ENCODE results near the gene IQGAP2.

The IQGAP2 gene

DNA sequence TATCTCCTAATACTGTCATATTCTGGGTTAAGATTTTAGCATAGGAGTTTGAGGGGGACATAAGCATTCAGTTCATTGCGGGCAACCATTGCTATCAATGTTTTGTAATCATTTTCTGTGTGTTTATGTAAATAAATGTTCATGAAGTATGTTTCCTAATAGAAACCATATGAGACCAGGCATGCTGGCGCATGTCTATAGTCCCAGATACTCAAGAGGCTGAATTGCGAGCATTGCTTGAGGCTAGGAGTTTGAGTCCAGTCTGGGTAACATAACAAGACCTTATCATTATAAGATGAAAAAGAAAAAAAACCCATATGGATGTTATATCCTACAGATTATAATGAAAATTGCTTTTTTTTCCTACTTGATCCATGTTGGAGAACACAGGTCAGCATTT lies 129.0 kb downstream of the IQGAP2 start:
- H3K27ac ChIP-seq (ENCODE audit: low read depth, low read length): no peak overlapping the region
- H3K36me3 ChIP-seq (ENCODE audit: control insufficient read depth, insufficient read depth, low read length): no peaks in the 10 kb centered on the region
- H3K4me3 ChIP-seq (ENCODE audit: low read length): no peak overlapping the region
- no peaks in the 10 kb centered on the region for H3K4me1 ChIP-seq (ENCODE audit: control insufficient read depth, insufficient read depth, low read length)
- H3K9ac ChIP-seq (ENCODE audit: low read length): no peak overlapping the region
- no peaks in the 10 kb centered on the region for H3K27me3 ChIP-seq (ENCODE audit: control insufficient read depth, insufficient read depth, low read length)

DNA sequence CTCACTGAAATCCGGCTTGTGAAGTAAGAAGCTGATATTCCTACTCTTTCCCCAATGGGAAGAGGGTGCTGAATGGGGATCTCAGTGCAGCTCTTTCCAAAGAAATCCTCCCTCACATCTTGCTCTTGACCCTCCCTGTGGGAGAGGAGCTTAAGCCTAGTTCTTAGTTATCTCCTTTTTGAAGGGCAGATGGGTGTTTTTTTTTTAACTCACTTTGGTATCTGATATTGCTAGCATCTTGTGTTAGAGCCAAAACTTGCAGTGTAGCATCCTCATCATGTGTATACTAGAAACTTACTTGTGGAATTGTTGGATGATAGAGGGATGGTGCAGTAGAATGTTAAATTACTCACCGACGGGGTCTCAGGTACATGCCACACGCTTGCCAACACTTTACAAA lies 129.9 kb downstream of the IQGAP2 start:
- Histone ChIP-seq H3K9ac (ENCODE audit: low read length) (no peak overlapping the region), H3K4me3 (ENCODE audit: low read length) (no peak overlapping the region), H3K27ac (ENCODE audit: low read depth, low read length) (no peak overlapping the region), H3K27me3 (ENCODE audit: control insufficient read depth, insufficient read depth, low read length) (no peaks in the 10 kb centered on the region), H3K4me1 (ENCODE audit: control insufficient read depth, insufficient read depth, low read length) (no peaks in the 10 kb centered on the region), H3K36me3 (ENCODE audit: control insufficient read depth, insufficient read depth, low read length) (no peaks in the 10 kb centered on the region)

DNA sequence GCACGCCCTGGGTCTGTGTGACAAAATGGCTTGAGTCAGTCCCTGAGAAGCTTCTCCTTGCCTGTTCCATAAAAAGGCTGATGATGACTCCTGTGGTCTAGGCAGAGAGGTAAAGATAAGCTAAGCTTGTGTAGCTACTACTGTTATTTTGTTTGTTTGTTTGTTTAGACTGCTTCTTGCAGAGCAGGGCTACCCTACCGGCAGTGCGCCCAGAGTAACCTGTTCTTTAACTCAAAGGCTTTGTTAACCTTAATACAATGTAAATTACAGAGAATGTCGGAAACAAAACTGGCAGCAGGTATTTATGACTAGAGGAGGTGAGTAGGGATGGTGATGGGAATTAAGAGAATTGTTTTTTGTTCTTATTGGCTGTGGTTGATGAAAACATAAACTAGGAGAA lies 132.5 kb downstream of the IQGAP2 start:
- Histone ChIP-seq H3K27me3 (ENCODE audit: control insufficient read depth, insufficient read depth, low read length) (no peaks in the 10 kb centered on the region), H3K4me1 (ENCODE audit: control insufficient read depth, insufficient read depth, low read length) (no peaks in the 10 kb centered on the region), H3K9ac (ENCODE audit: low read length) (no peak overlapping the region)

DNA sequence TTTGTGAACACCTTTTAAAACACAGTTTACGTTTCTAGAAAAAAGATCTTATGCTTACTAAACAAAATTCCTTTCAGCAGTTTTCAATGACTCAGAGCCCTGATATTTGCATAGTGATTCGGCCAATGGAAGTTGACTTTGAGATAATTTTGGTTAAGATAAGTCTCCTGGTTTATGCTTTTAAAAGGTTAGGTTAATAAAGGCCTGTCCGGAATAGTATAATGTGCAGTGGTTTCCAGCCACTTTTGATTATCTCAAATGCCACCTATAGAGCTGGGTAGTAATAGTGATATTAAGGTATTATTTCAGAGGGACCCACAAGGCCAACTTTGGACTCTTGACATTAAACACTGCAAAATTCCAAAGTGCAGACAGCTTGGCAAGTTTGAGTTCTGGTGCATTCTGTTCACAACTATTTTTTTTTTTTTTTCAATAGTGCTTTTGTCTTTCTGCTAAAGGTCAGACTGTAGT lies 134.0 kb downstream of the IQGAP2 start:
- H3K27ac ChIP-seq (ENCODE audit: low read depth, low read length): no peak overlapping the region
- H3K27me3 ChIP-seq (ENCODE audit: control insufficient read depth, insufficient read depth, low read length): no peaks in the 10 kb centered on the region
- no peak overlapping the region for H3K9ac ChIP-seq (ENCODE audit: low read length)
- H3K4me3 ChIP-seq (ENCODE audit: low read length): no peak overlapping the region
- no peaks in the 10 kb centered on the region for H3K36me3 ChIP-seq (ENCODE audit: control insufficient read depth, insufficient read depth, low read length)
- no peaks in the 10 kb centered on the region for H3K4me1 ChIP-seq (ENCODE audit: control insufficient read depth, insufficient read depth, low read length)

More for the DNA sequence above, 132.5 kb downstream of the IQGAP2 start:
- Histone ChIP-seq H3K4me3 (ENCODE audit: low read length) (no peak overlapping the region), H3K36me3 (ENCODE audit: control insufficient read depth, insufficient read depth, low read length) (no peaks in the 10 kb centered on the region), H3K27ac (ENCODE audit: low read depth, low read length) (no peak overlapping the region)

DNA sequence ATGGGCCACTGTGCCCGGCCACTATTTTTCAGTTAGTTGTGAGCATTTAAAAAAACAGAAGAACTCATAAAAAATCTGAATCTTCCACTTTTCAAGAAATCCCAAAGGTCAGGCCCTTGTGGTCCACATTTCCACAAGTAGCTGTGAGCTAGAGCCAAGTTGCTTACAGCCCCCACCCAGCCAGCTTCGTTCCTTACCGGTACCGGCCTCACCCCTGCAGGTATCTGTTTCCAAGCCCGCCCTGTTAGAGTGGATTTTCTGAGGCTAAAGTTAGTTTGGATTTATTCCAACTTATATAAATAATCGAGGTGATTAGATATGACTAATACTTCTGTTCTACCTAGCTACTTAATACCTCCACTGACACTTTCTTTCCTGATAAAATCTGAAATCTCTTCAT lies 139.2 kb downstream of the IQGAP2 start:
- Histone ChIP-seq H3K27ac (ENCODE audit: low read depth, low read length) (no peak overlapping the region), H3K9ac (ENCODE audit: low read length) (no peak overlapping the region), H3K27me3 (ENCODE audit: control insufficient read depth, insufficient read depth, low read length) (no peaks in the 10 kb centered on the region), H3K4me1 (ENCODE audit: control insufficient read depth, insufficient read depth, low read length) (no peaks in the 10 kb centered on the region), H3K36me3 (ENCODE audit: control insufficient read depth, insufficient read depth, low read length) (no peaks in the 10 kb centered on the region), H3K4me3 (ENCODE audit: low read length) (no peak overlapping the region)

DNA sequence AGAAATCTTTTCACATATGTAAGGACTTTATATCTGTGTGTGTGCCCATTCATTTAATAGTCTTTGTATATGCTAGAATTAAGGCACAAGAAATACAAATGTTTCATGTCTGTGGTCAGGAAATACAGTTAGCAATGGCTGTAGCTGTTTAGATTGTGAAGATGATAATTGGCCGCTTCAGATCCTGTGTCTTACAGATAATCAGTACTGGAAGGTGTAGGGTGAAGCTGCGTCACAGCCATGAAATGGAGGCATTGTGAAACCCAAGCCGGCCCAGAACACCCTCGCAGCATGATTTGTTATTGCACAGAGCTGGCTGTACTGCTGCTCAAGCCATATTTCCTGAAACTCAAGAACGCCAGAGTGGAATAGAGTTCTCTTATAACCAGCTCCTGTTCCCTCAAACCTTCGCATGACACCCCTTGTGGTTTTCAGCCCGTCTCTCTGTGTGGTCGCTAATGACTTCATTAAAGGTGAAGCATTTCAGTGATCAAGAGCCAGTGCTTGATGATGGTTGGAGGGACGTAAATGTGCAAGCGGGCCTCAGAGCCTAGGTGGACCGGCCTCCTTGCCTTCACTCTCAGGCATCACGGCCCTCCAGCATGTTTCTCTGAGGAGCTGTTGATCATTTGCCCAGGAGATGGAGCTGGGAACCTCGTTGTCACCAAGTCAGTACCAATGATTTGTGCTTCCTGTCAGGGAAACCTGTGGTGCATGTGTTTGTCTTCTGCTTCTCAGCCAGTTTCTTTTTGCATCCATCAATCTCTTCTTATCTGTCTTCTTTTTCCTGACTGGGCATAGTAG lies 140.0 kb downstream of the IQGAP2 start:
- H3K9ac ChIP-seq (ENCODE audit: low read length): no peak overlapping the region
- H3K4me1 ChIP-seq (ENCODE audit: control insufficient read depth, insufficient read depth, low read length): no peaks in the 10 kb centered on the region
- no peaks in the 10 kb centered on the region for H3K36me3 ChIP-seq (ENCODE audit: control insufficient read depth, insufficient read depth, low read length)
- H3K27ac ChIP-seq (ENCODE audit: low read depth, low read length): no peak overlapping the region
- peak overlapping the region; percentile 7 for H3K4me3 ChIP-seq (ENCODE audit: low read length)
- no peaks in the 10 kb centered on the region for H3K27me3 ChIP-seq (ENCODE audit: control insufficient read depth, insufficient read depth, low read length)

DNA sequence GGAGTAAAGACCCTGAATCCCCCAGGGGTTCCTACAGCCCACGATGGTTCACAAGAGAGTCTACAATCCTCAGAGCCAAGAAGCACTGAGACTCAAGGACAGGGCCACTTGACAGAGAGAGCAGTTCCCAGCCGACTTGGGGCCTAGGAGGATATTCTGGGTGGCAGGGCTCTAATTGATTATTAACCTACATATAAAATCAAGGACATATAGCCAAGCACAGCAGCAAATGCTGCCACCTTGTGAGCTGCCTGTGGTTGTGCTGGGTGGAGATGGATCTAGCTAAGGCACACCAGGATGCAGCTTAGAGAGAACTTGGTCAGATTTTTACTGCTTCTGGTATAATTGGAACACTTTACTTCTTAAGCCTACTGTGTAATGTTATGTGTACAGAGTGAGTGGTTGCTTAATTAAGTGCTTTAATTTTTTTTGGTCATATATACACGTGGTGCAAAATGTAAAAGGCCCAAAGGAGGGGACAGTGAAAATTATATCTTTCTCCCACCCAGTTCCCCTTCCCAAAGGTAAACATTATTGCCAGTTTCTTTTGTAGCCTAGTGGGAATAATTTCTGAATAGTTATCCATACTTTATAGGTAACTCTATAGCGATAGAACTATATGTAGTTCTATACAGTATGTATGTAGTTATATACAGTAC lies 141.3 kb downstream of the IQGAP2 start:
- Histone ChIP-seq H3K4me3 (ENCODE audit: low read length) (no peak overlapping the region), H3K27me3 (ENCODE audit: control insufficient read depth, insufficient read depth, low read length) (no peaks in the 10 kb centered on the region), H3K36me3 (ENCODE audit: control insufficient read depth, insufficient read depth, low read length) (no peaks in the 10 kb centered on the region), H3K4me1 (ENCODE audit: control insufficient read depth, insufficient read depth, low read length) (no peaks in the 10 kb centered on the region), H3K9ac (ENCODE audit: low read length) (no peak overlapping the region), H3K27ac (ENCODE audit: low read depth, low read length) (no peak overlapping the region)

DNA sequence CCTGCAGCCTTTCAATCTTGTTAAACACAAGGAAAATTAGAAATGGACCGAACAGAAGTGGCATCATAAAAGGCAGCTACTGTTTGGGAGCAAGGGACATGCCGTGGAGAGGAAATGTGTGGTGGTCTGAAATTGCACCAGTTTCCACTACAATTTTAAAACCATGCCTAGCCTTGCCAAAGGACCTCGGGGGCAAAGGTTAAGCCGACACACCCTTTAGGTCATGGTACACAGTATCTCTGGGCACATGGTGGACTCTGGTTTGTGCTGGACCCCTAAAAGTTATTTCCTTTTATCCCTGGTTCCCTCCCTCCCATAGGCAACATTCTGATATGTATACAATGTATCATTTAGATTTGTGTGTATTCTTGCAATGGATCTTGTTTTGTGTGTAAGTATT lies 142.1 kb downstream of the IQGAP2 start:
- Histone ChIP-seq H3K36me3 (ENCODE audit: control insufficient read depth, insufficient read depth, low read length) (no peaks in the 10 kb centered on the region), H3K27ac (ENCODE audit: low read depth, low read length) (no peak overlapping the region), H3K27me3 (ENCODE audit: control insufficient read depth, insufficient read depth, low read length) (no peaks in the 10 kb centered on the region), H3K4me1 (ENCODE audit: control insufficient read depth, insufficient read depth, low read length) (no peaks in the 10 kb centered on the region), H3K9ac (ENCODE audit: low read length) (no peak overlapping the region), H3K4me3 (ENCODE audit: low read length) (no peak overlapping the region)

DNA sequence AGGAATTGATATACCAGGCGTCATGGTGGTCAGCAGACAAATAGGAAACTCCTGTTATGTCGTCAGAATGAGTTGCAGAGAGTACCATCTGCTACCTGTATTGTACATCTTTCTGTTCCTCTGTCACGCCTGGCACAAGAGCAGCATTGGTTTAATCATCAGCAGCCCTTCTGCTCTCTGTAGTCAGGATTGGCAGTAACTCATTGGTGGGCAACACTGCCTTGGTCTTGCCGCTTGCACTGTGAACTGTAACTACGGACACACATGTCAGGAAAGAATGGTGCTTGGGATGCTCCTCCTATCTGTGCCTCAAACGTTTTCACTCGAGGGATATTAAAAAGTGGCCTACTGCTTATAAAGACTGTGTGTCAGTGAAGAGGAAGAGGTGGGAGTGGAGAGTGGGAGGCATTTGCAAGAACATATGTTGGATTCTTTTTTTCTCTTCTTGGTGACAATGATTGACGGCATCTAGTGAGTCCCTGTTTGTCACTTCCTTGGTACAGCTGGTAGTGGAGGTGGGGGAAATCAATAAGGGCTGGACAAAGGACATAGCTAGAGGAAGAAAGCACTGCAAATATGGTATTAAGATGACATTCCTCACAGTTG lies 143.5 kb downstream of the IQGAP2 start:
- Histone ChIP-seq H3K36me3 (ENCODE audit: control insufficient read depth, insufficient read depth, low read length) (no peaks in the 10 kb centered on the region), H3K27ac (ENCODE audit: low read depth, low read length) (no peak overlapping the region), H3K9ac (ENCODE audit: low read length) (no peak overlapping the region)

DNA sequence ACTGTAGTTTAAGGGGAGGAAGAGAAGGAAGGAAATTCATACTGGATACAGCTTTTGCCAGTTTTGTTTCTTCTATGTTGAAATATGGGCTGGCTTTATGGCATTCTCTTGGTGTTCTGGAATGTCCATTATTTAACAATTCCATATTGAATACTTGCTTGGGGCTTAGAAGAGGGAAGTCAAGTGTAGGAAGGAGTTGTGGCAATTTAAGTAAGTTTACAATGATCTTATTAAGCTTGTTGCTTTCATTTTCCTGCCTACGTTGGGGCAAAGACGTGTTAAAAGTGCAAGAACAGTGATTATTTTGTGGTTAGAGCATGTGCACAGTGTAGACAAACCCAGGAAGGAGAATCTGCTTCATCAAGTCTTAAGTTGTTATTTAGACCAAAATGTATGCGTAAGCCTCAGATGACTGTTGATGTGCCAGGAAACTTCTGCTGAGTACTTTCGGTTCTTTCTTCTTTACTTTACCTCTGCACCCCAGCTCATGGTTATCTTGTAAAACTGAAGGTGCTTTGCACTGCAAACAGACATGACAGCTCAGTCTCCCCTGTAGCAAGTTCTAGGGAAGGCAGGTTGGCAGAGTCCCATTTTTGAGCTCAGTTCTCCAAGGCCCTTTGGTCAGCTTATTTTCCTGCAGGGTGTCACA lies 144.3 kb downstream of the IQGAP2 start:
- H3K4me3 ChIP-seq (ENCODE audit: low read length): no peak overlapping the region
- H3K36me3 ChIP-seq (ENCODE audit: control insufficient read depth, insufficient read depth, low read length): no peaks in the 10 kb centered on the region
- no peaks in the 10 kb centered on the region for H3K4me1 ChIP-seq (ENCODE audit: control insufficient read depth, insufficient read depth, low read length)
- no peak overlapping the region for H3K9ac ChIP-seq (ENCODE audit: low read length)
- no peak overlapping the region for H3K27ac ChIP-seq (ENCODE audit: low read depth, low read length)
- H3K27me3 ChIP-seq (ENCODE audit: control insufficient read depth, insufficient read depth, low read length): no peaks in the 10 kb centered on the region

More for the DNA sequence above, 143.5 kb downstream of the IQGAP2 start:
- H3K4me3 ChIP-seq (ENCODE audit: low read length): no peak overlapping the region
- no peaks in the 10 kb centered on the region for H3K4me1 ChIP-seq (ENCODE audit: control insufficient read depth, insufficient read depth, low read length)
- H3K27me3 ChIP-seq (ENCODE audit: control insufficient read depth, insufficient read depth, low read length): no peaks in the 10 kb centered on the region

DNA sequence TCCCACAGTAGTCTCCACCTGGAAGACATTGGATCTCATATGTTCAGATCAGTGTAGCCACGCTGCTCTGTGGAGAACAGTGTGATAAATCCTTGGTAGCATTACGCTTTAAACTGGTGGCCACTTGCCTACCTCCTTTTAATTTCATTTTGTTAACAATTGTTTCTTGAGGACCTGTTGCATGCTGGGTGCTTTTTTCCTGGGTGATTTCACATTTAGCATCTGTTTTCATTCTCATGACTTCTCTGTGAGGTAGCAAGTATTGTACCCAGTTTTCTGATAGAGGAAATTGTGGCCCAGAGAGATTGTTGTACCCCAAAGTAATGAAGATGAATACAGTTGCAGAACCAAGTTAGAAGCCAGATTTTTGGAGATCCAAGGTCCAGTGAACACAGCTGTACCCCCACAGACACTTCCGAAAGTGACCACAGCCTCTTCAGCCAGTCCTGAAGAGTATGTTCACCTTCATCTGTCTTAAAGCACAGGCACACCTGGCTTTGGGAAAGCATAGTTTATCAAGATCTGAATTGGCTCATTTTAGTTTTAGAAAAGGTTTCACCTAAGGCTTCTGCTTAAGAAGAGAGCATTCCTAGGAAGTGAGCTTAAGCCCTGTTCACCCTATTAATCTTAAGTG lies 144.9 kb downstream of the IQGAP2 start:
- Histone ChIP-seq H3K4me1 (ENCODE audit: control insufficient read depth, insufficient read depth, low read length) (no peaks in the 10 kb centered on the region), H3K36me3 (ENCODE audit: control insufficient read depth, insufficient read depth, low read length) (no peaks in the 10 kb centered on the region), H3K27me3 (ENCODE audit: control insufficient read depth, insufficient read depth, low read length) (no peaks in the 10 kb centered on the region), H3K27ac (ENCODE audit: low read depth, low read length) (no peak overlapping the region), H3K4me3 (ENCODE audit: low read length) (no peak overlapping the region), H3K9ac (ENCODE audit: low read length) (no peak overlapping the region)
